BJ (cell line): ENCODE results near the gene ST8SIA1. TPM values are rescaled to one million over a fixed set of nuclear protein-coding genes. Genes with fewer than 3 reads are reported as not detected.
"Not testable (repeated sequence)": the region's sequence is repeated elsewhere in the genome, so short reads cannot be mapped to it uniquely, and the experiment has no call there.

Experiments used
- CTCF ChIA-PET: fragments of 350-600 bp; formaldehyde crosslinking; extraction: SDS; loops from one replicate; lab custom pipeline; 2021; ENCODE audit warnings: antibody characterized with exemption, inconsistent platforms; lab: Yijun Ruan, JAX
- POLR2A ChIA-PET: fragments of 300-600 bp; sonication (Branson Sonifier 250); formaldehyde crosslinking; extraction: SDS; loops from one replicate; lab custom pipeline; 2021; ENCODE audit warnings: antibody characterized with exemption; lab: Charles Lee
- DNase-seq: peaks from one replicate; pipeline ENCODE4 v3.0.0-alpha.2; 2011; ENCODE audit warnings: low read depth
- H3K27me3 ChIP-seq: 2 replicates; pipeline ENCODE4 v1.6.0; 2011; ENCODE audit warnings: low read length; ENCODE audit not compliant: control insufficient read depth, insufficient read depth
- H3K36me3 ChIP-seq: 2 replicates; pipeline ENCODE4 v1.5.1; 2011; ENCODE audit warnings: low read length; ENCODE audit not compliant: control insufficient read depth, insufficient read depth
- H3K4me3 ChIP-seq: 2 replicates; pipeline ENCODE4 v1.5.1; 2011; ENCODE audit warnings: low read depth, mild to moderate bottlenecking, control low read depth, low read length
- polyA plus RNA-seq: library from polyadenylated mRNA; depleted of rRNA; stranded (reverse); fragments of >200 nt; gene quantifications from 2 replicates; pipeline ENCODE4 v1.2.3, GENCODE V29; 2011; rRNA removed
- TF ChIP-seq, protein P1 (sequence below): IDR thresholded peaks from 2 replicates; pipeline ENCODE4 v1.5.1; 2011; ENCODE audit warnings: low read depth, mild to moderate bottlenecking, control low read depth, inconsistent platforms, low read length, moderate library complexity; ENCODE audit not compliant: insufficient read depth

The ST8SIA1 gene
- polyA plus RNA-seq, 1 experiment = not detected

DNA sequence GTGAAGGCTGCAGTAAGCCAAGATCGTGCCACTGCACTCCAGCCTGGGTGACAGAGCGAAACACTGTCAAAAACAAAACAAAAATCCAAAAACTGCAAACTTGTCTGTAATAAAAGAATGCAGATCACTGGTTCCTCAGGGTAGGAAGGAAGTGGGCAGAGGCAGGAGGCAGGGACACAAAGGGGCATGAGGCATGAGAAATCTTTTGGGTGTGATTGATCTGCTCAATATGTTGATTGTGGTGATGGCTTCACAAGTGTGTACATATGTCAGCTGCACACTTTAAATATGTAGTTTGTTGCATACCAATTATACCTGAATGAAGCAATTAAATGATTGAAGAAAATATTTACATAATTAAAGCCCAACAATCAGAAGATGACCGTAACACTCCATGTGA is 170.9 kb downstream of the ST8SIA1 start:
- Histone ChIP-seq H3K4me3 (no peak overlapping the region), H3K27me3 (no peaks in the 10 kb centered on the region), H3K36me3 (no peaks in the 10 kb centered on the region)
- DNase-seq = no peak
- ChIA-PET CTCF (no interaction called here), POLR2A (no interaction called here)
- TF ChIP-seq, protein P1, sequence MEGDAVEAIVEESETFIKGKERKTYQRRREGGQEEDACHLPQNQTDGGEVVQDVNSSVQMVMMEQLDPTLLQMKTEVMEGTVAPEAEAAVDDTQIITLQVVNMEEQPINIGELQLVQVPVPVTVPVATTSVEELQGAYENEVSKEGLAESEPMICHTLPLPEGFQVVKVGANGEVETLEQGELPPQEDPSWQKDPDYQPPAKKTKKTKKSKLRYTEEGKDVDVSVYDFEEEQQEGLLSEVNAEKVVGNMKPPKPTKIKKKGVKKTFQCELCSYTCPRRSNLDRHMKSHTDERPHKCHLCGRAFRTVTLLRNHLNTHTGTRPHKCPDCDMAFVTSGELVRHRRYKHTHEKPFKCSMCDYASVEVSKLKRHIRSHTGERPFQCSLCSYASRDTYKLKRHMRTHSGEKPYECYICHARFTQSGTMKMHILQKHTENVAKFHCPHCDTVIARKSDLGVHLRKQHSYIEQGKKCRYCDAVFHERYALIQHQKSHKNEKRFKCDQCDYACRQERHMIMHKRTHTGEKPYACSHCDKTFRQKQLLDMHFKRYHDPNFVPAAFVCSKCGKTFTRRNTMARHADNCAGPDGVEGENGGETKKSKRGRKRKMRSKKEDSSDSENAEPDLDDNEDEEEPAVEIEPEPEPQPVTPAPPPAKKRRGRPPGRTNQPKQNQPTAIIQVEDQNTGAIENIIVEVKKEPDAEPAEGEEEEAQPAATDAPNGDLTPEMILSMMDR = no peak

DNA sequence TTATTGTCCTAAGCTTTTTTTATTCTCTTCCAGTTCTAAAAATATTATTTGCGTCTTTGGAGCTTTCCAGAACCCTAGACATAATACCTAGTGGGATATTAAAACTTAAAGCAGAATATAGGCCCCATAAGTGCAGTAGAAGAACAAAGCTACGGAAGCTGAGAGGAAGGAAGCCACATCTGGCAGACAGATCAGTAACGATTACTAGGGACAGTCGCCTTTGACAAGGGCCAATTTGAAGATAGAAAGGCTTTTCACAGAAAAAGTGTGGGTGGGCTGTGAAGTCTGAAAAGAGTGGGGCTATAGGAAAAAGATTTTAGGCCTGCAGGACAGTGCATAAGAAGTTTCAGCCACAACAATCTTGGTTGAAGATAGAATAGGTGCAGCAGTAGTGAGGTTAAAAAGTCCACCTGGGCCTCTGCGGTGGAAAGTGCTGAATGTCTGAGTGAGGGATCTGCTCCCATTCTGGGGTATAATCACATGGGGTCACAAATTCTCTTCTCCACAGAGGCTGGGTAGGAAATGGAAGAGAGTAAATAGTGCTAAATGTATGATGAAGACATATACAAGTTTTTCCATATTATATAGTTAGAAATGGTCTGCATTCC is 174.0 kb downstream of the ST8SIA1 start:
- TF ChIP-seq, protein P1 = no peak
- CTCF ChIA-PET = no interaction called here
- Histone ChIP-seq H3K4me3 (no peak overlapping the region), H3K27me3 (no peaks in the 10 kb centered on the region), H3K36me3 (no peaks in the 10 kb centered on the region)
- POLR2A ChIA-PET = no interaction called here
- no peak for DNase-seq

DNA sequence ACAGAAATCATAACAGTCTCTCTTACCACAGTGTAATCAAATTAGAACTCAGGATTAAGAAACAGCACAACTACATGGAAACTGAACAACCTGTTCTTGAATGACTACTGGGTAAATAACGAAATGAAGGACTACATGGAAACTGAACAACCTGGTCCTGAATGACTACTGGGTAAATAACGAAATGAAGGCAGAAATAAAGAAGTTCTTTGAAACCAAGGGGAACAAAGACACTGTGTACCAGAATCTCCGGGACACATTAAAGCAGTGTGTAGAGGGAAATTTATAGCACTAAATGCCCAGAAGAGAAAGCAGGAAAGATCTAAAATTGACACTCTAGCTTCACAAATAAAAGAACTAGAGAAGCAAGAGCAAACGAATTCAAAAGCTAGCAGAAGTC is 185.2 kb downstream of the ST8SIA1 start:
- H3K27me3 ChIP-seq, CTCF ChIA-PET, H3K36me3 ChIP-seq, DNase-seq, H3K4me3 ChIP-seq, POLR2A ChIA-PET: not testable (repeated sequence)

DNA sequence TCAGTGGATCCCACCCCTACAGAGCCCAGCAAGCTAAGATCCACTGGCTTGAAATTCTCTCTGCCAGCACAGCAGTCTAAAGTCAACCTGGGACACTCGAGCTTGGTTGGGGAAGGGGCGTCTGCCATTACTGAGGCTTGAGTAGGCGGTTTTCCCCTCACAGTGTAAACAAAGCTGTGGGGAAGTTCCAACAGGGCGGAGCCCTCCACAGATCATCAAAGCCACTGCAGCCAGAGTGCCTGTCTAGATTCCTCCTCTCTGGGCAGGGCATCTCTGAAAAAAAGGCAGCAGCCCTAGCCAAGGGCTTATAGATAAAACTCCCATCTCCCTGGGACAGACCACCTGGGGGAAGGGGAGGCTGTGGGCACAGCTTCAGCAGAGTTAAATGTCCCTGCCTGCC is 187.8 kb downstream of the ST8SIA1 start:
- H3K36me3 ChIP-seq, H3K4me3 ChIP-seq, DNase-seq, CTCF ChIA-PET, POLR2A ChIA-PET, H3K27me3 ChIP-seq: not testable (repeated sequence)

Other genes with a start within 250 kb of the ST8SIA1 start
- 11.0 and 21.8 TPM in 2 replicates for gene C2CD5, start 209.8 kb upstream of the ST8SIA1 start, polyA plus RNA-seq